Heart left ventricle (tissue), 13 donors: ENCODE results near the gene GLE1.

Source experiments
- POLR2A ChIP-seq, 2 donors: fragments of 450-650 bp; IDR thresholded peaks; one replicate each; pipeline ENCODE4 v1.6.1; 2017; ENCODE audit warnings: antibody characterized with exemption in 2 of 2, mild to moderate bottlenecking in 2 of 2, moderate library complexity in 2 of 2
- TF ChIP-seq, protein P1 (sequence below), 12 donors: fragments of 200-600 bp; sonication (generic) in 4 of 12; IDR thresholded peaks; one replicate each; pipeline versions ENCODE4 v1.5.0 to v1.8.0; 2018 to 2022; ENCODE audit warnings: antibody characterized with exemption in 12 of 12, mild to moderate bottlenecking in 5 of 12
- donor health status: ischemic (EF 13 %, LVEDD 7.1; RV severe dilation, severe dysfunction).
- donor health status: DM: no; HTN: yes; CAD: no.
- donor health status: DM: no; HTN: no; CAD: no.
- donor health status: ischemic (EF 25% LVEDD 6.9; RV normal size, moderate dysfunction).
- donor health status: ischemic (EF 25% LVEDD 5.7; RV mildly dilated, moderate dysfunction).
- donor health status: ischemic (EF 35%, LVEDD 5.7; RV mildly dilated, moderate dysfunction).
- donor health status: nonischemic (EF 11% LVEDD 7.7; RV severe dilation, severe dysfunction).
- donor health status: DM: yes; HTN: yes; CAD: no.
- donor health status: PGD.
- donor health status: ischemic (EF 29% LVEDD 5.4; RV normal size, mild dysfunction).
- donor health status: nonischemic (EF 23%, LVEDD 6.1; RV moderate dilation, normal function).

DNA sequence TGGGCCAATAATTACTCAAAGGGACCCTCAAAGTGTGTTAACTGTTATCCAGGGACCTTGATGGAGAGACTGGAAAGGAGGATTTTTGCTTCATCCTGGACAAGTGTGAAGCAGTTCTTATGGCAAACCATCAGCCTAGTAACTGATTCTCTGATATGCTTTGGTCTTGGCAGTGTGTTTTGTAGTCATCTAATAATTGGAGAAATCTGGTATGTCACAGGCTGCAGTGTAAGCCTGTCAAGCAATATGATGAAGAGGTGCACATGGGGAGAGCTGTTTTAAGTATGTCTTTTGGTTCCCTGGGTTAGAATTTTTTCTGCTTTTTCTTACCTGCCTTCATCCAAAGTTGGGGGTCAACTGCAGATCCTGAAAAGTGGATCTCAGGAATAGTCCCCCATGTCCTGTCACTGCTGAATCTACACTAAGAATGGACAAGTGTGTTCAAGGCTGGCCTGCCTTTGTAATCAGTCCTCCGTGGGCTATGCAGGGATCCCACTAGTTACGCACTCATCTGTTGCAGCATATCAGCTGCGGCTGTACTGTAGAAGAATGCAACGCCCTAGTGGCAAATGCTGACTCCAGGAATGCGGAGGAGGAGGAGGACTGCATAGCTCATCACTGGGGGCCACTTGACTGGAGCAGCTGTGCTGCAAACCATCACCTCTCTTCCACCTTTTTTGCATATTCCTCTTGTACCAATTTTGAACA lies 49.8 kb downstream of the GLE1 start:
- TF ChIP-seq, protein P1, sequence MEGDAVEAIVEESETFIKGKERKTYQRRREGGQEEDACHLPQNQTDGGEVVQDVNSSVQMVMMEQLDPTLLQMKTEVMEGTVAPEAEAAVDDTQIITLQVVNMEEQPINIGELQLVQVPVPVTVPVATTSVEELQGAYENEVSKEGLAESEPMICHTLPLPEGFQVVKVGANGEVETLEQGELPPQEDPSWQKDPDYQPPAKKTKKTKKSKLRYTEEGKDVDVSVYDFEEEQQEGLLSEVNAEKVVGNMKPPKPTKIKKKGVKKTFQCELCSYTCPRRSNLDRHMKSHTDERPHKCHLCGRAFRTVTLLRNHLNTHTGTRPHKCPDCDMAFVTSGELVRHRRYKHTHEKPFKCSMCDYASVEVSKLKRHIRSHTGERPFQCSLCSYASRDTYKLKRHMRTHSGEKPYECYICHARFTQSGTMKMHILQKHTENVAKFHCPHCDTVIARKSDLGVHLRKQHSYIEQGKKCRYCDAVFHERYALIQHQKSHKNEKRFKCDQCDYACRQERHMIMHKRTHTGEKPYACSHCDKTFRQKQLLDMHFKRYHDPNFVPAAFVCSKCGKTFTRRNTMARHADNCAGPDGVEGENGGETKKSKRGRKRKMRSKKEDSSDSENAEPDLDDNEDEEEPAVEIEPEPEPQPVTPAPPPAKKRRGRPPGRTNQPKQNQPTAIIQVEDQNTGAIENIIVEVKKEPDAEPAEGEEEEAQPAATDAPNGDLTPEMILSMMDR (IDR thresholded peaks at IDR 0.05), result peak in 2 of 12 donors; percentile 5 to 10
- no peak for TF ChIP-seq POLR2A (IDR thresholded peaks at IDR 0.05)
